NCI-H2227 treated with DMSO at 0.1 percent for 48 hours (cell line): ENCODE results near the gene XXYLT1.
"Not testable (repeated sequence)": the region's sequence is repeated elsewhere in the genome, so short reads cannot be mapped to it uniquely, and the experiment has no call there.

Source experiments
- DNase-seq: peaks from one replicate; lab custom pipeline; 2025; lab: John Stamatoyannopoulos, UW

XXYLT1 gene

GRCh38 chr3:195226900-195227447 is 44.0 kb downstream of the XXYLT1 start:
- DNase-seq = no peak

GRCh38 chr3:195226445-195226844 is 44.5 kb downstream of the XXYLT1 start:
- no peak for DNase-seq

GRCh38 chr3:195224980-195225580 is 45.9 kb downstream of the XXYLT1 start:
- DNase-seq = no peak

GRCh38 chr3:195224156-195224979 is 46.6 kb downstream of the XXYLT1 start:
- no peak for DNase-seq

GRCh38 chr3:195221876-195222617 is 48.9 kb downstream of the XXYLT1 start:
- no peak for DNase-seq

GRCh38 chr3:195221015-195221853 is 49.7 kb downstream of the XXYLT1 start:
- no peak for DNase-seq

- DNase-seq = no peak
Measured at GRCh38 chr3:195219351-195220230, 51.4 kb downstream of the XXYLT1 start.

GRCh38 chr3:195218331-195218730 is 52.6 kb downstream of the XXYLT1 start:
- DNase-seq = not testable (repeated sequence)

GRCh38 chr3:195215576-195215975 is 55.4 kb downstream of the XXYLT1 start:
- not testable (repeated sequence) for DNase-seq

GRCh38 chr3:195214381-195214780 is 56.6 kb downstream of the XXYLT1 start:
- no peak for DNase-seq

- DNase-seq = no peak
Measured at GRCh38 chr3:195213639-195214315, 57.2 kb downstream of the XXYLT1 start.

GRCh38 chr3:195212749-195213375 is 58.1 kb downstream of the XXYLT1 start:
- DNase-seq = no peak

- no peak for DNase-seq
Measured at GRCh38 chr3:195212033-195212748, 58.8 kb downstream of the XXYLT1 start.

GRCh38 chr3:195210266-195210973 is 60.5 kb downstream of the XXYLT1 start:
- no peak for DNase-seq

GRCh38 chr3:195209847-195210265 is 61.1 kb downstream of the XXYLT1 start:
- no peak for DNase-seq

GRCh38 chr3:195209083-195209846 is 61.7 kb downstream of the XXYLT1 start:
- no peak for DNase-seq

GRCh38 chr3:195208631-195209030 is 62.3 kb downstream of the XXYLT1 start:
- DNase-seq = no peak
